Right lobe of liver (tissue), 4 donors: ENCODE results near the gene OR4M2.
"Not testable (repeated sequence)": the region's sequence is repeated elsewhere in the genome, so short reads cannot be mapped to it uniquely, and the experiment has no call there.

Experiments
- CTCF ChIP-seq, 4 donors: fragments of 200-600 bp in 3 of 4; fragments of 450-650 bp in 1 of 4; IDR thresholded peaks; one replicate each; pipeline versions ENCODE4 v1.5.1 to v1.8.0; 2016 to 2022; ENCODE audit warnings: antibody characterized with exemption in 4 of 4, mild to moderate bottlenecking in 2 of 4
- POLR2A ChIP-seq: fragments of 450-650 bp; IDR thresholded peaks from one replicate; pipeline ENCODE4 v1.6.1; 2017; ENCODE audit warnings: antibody characterized with exemption, mild to moderate bottlenecking
- donor health status: DM: no; HTN: no; CAD: no.
- donor health status: DM: no; HTN: no; CAD: no.
- donor health status: DM: no; HTN: yes; CAD: no.

- TF ChIP-seq CTCF (IDR thresholded peaks at IDR 0.05); POLR2A: not testable (repeated sequence)
Observed at GRCh38 chr15:22069267-22069666, 11.1 kb upstream of the OR4M2 start.
